WTC11 (cell line): ENCODE measurements around the gene EWSR1. TPM values are rescaled to one million over a fixed set of nuclear protein-coding genes. Genes with fewer than 3 reads are reported as not detected.

ENCODE experiments used
- ATAC-seq: fragments of 200-7000 bp; cut with Tn5 transposase; 2 replicates; pipeline ENCODE4 v1.10.0; 2021; ENCODE audit warnings: mild to moderate bottlenecking, moderate library complexity
- CTCF ChIA-PET: fragments of 300-600 bp; sonication (Branson Sonifier 250); formaldehyde crosslinking; loops from one replicate; lab custom pipeline; 2021; ENCODE audit warnings: antibody characterized with exemption; lab: Charles Lee
- POLR2A ChIA-PET: fragments of 350-600 bp; sonication (Branson Sonifier 250); formaldehyde crosslinking; loops from one replicate; lab custom pipeline; 2021; ENCODE audit warnings: antibody characterized with exemption; lab: Charles Lee
- DNase-seq: peaks from one replicate; pipeline ENCODE4 v3.0.0; 2021; ENCODE audit warnings: low spot score
- H3K27ac Mint-ChIP-seq: 2 replicates; pipeline ENCODE4 v1.8.0; 2021; ENCODE audit warnings: mixed read lengths
- H3K27me3 Mint-ChIP-seq: 2 replicates; pipeline ENCODE4 v1.8.0; 2021; ENCODE audit warnings: low read depth, mild to moderate bottlenecking, moderate library complexity, mixed read lengths
- H3K36me3 Mint-ChIP-seq: 2 replicates; pipeline ENCODE4 v1.8.0; 2021; ENCODE audit warnings: mixed read lengths
- H3K4me1 Mint-ChIP-seq: 2 replicates; pipeline ENCODE4 v1.8.0; 2022; ENCODE audit warnings: mixed read lengths
- H3K4me3 Mint-ChIP-seq: 2 replicates; pipeline ENCODE4 v1.8.0; 2021; ENCODE audit warnings: mild to moderate bottlenecking, moderate library complexity, mixed read lengths
- H3K9me3 Mint-ChIP-seq: 2 replicates; pipeline ENCODE4 v1.8.0; 2021; ENCODE audit warnings: mixed read lengths
- ATF1 ChIP-seq: sonication (generic); formaldehyde crosslinking; IDR thresholded peaks from 2 replicates; pipeline ENCODE4 v1.8.1; 2023; ENCODE audit warnings: mild to moderate bottlenecking, moderate library complexity, missing genetic modification reagents
- ATF6 ChIP-seq: sonication (generic); formaldehyde crosslinking; IDR thresholded peaks from 2 replicates; pipeline ENCODE4 v1.8.1; 2023; ENCODE audit warnings: mild to moderate bottlenecking, missing genetic modification reagents
- CTCF ChIP-seq: fragments of 200-600 bp; IDR thresholded peaks from 2 replicates; pipeline ENCODE4 v1.8.0; 2022; ENCODE audit warnings: antibody characterized with exemption
- E2F1 ChIP-seq: sonication (generic); formaldehyde crosslinking; IDR thresholded peaks from 2 replicates; pipeline ENCODE4 v1.8.0; 2022; ENCODE audit warnings: mild to moderate bottlenecking, missing genetic modification reagents
- FOXP4 ChIP-seq: sonication (generic); formaldehyde crosslinking; IDR thresholded peaks from 2 replicates; pipeline ENCODE4 v1.8.0; 2022; ENCODE audit warnings: mild to moderate bottlenecking, missing genetic modification reagents
- HMGA2 ChIP-seq: fragments of 250-450 bp; sonication (Bioruptor Pico); IDR thresholded peaks from 2 replicates; pipeline ENCODE4 v1.4.0; 2021; ENCODE audit warnings: mild to moderate bottlenecking, moderate library complexity
- MYBL2 ChIP-seq: sonication (generic); formaldehyde crosslinking; IDR thresholded peaks from 2 replicates; pipeline ENCODE4 v1.8.1; 2023; ENCODE audit warnings: mild to moderate bottlenecking, moderate library complexity, missing genetic modification reagents
- NFATC4 ChIP-seq: fragments of 250-450 bp; sonication (Bioruptor Pico); IDR thresholded peaks from 2 replicates; pipeline ENCODE4 v1.9.0; 2021; ENCODE audit warnings: mild to moderate bottlenecking
- RORB ChIP-seq: fragments of 250-450 bp; sonication (Bioruptor Pico); IDR thresholded peaks from 2 replicates; pipeline ENCODE4 v1.9.0; 2021; ENCODE audit warnings: mild to moderate bottlenecking
- SMAD4 ChIP-seq: sonication (generic); formaldehyde crosslinking; IDR thresholded peaks from 2 replicates; pipeline ENCODE4 v1.8.0; 2022; ENCODE audit warnings: mild to moderate bottlenecking, missing genetic modification reagents
- STAT6 ChIP-seq: sonication (generic); formaldehyde crosslinking; conservative IDR thresholded peaks from 2 replicates; pipeline ENCODE4 v1.8.1; 2023; ENCODE audit warnings: mild to moderate bottlenecking, low read depth, missing genetic modification reagents, moderate library complexity
- TEAD1 ChIP-seq: sonication (generic); formaldehyde crosslinking; IDR thresholded peaks from 2 replicates; pipeline ENCODE4 v1.8.0; 2022; ENCODE audit warnings: mild to moderate bottlenecking, missing genetic modification reagents
- USF2 ChIP-seq: sonication (generic); formaldehyde crosslinking; IDR thresholded peaks from 2 replicates; pipeline ENCODE4 v1.8.1; 2023; ENCODE audit warnings: mild to moderate bottlenecking, missing genetic modification reagents, moderate library complexity
- ZBTB43 ChIP-seq: sonication (generic); formaldehyde crosslinking; IDR thresholded peaks from 2 replicates; pipeline ENCODE4 v1.8.1; 2023; ENCODE audit warnings: mild to moderate bottlenecking, missing genetic modification reagents
- ZNF121 ChIP-seq: sonication (generic); formaldehyde crosslinking; IDR thresholded peaks from 2 replicates; pipeline ENCODE4 v1.8.0; 2023; ENCODE audit warnings: missing genetic modification reagents
- ZNF512 ChIP-seq: sonication (generic); formaldehyde crosslinking; IDR thresholded peaks from 2 replicates; pipeline ENCODE4 v1.8.1; 2022; ENCODE audit warnings: missing genetic modification reagents, borderline replicate concordance
- ZNF532 ChIP-seq: fragments of 250-450 bp; sonication (Bioruptor Pico); IDR thresholded peaks from 2 replicates; pipeline ENCODE4 v1.9.0; 2021; ENCODE audit warnings: mild to moderate bottlenecking, borderline replicate concordance
- total RNA-seq: library from RNA; stranded (reverse); gene quantifications from 3 replicates; pipeline ENCODE4 v1.2.3, GENCODE V29; 2021

EWSR1 gene
- total RNA-seq, 1 experiment from 2014 or later = 377 TPM

- TF ChIP-seq ZNF532 (CRISPR knock-in tag) = no peak
These were observed 73.2 kb downstream of the EWSR1 start (continued) for GRCh38 chr22:29341056-29341848.

- DNase-seq = no peak
- H3K27me3 Mint-ChIP-seq = no peaks in the 10 kb centered on the region
- no peak for ATAC-seq
- no peak overlapping the region for H3K27ac Mint-ChIP-seq
- H3K36me3 Mint-ChIP-seq = peaks cover 51% of the 10 kb centered on the region
- H3K4me1 Mint-ChIP-seq = no peaks in the 10 kb centered on the region
- no peaks in the 10 kb centered on the region for H3K9me3 Mint-ChIP-seq
- CTCF ChIA-PET = no interaction called here
- no peak overlapping the region for H3K4me3 Mint-ChIP-seq
- POLR2A ChIA-PET = no interaction called here
- TF ChIP-seq TEAD1 (CRISPR knock-in tag) (no peak), ZNF512 (CRISPR knock-in tag) (no peak), USF2 (CRISPR knock-in tag) (no peak), MYBL2 (no peak), ZBTB43 (CRISPR knock-in tag) (no peak), RORB (CRISPR knock-in tag) (no peak), ZNF121 (CRISPR knock-in tag) (no peak), CTCF (no peak), NFATC4 (CRISPR knock-in tag) (no peak), E2F1 (CRISPR knock-in tag) (no peak), ATF1 (no peak), SMAD4 (CRISPR knock-in tag) (no peak), ATF6 (CRISPR knock-in tag) (no peak), HMGA2 (CRISPR knock-in tag) (no peak), FOXP4 (CRISPR knock-in tag) (no peak), STAT6 (CRISPR knock-in tag) (no peak)
These were observed 73.7 kb downstream of the EWSR1 start for GRCh38 chr22:29341849-29342127.
